ENCODE data around the gene GPT2. TPM values are rescaled to one million over a fixed set of nuclear protein-coding genes. Genes with fewer than 3 reads are reported as not detected.

The GPT2 gene
- total RNA-seq, 1 donor from 2014 or later: 70.2 TPM

DNA sequence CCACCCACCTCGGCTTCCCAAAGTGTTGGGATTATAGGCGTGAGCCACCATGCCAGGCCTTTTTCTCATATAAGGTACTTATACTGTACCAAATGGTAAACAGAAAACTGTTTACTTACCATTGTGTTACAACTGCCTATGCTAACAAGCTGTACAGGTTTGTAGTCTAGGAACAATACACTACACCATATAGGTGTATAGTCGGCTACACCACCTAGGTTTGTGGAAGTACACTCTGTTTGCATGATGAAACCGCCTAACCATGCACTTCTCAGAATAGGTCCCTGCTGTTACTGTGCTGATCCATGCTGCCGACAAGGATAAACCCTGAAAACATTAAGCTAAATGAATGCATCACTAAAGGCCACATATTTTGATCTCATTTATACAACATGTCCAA, 70.4 kb downstream of the GPT2 start:
- no peak overlapping the region for H3K9ac ChIP-seq (ENCODE audit: low read length)

DNA sequence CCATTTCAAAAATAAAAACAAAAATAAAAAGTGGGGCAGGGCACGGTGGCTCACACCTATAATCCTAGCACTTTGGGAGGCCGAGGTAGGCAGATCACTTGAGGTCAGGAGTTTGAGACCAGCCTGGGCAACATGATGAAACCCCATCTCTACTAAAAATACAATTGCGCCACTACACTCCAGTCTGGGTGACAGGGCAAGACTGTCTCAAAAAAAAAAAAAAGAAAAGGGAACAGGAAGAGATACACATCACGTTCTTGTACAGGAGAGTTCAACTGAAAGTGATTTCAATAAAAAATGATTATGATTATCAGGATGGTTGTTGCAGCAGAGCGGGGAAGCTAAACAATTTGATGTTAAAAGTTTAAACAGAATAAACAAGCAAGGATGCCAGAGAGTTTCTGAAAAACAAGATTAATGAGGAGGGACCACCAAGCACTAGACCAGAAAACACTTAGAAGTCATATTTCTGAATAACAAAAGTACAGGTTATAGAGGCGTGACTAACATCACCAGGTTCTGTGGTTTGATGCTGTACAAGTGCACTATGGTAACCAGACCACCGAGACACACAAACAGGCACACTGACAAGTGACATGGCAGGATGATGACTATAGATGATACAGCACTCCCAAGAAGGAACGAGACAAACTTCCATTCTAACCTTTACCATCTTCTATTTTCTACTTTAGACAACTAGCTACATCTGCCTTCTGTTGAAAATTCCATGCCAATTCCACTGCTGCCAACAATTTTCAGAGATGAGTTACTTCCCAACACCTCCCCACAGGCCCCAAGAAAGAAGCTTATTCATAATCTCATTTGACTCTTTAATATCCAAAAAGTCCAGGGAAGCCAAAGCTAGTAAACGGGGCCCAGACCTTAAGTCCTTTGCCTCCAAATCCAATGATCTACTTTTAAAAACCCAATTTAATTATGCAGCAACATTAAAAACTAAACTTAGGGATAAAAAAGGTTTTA, 77.5 kb downstream of the GPT2 start:
- Mint-ChIP-seq H3K36me3 (ENCODE audit: low read depth, unreplicated experiment) (peaks cover 16% of the 10 kb centered on the region), H3K27ac (ENCODE audit: unreplicated experiment) (peak overlapping the region; percentile 29), H3K9me3 (ENCODE audit: unreplicated experiment) (no peaks in the 10 kb centered on the region), H3K4me3 (ENCODE audit: unreplicated experiment) (no peak overlapping the region), H3K4me1 (ENCODE audit: low read depth, unreplicated experiment) (peaks cover 14% of the 10 kb centered on the region), H3K27me3 (ENCODE audit: low read depth, unreplicated experiment) (no peaks in the 10 kb centered on the region)
- FAIRE-seq: no peak
- Histone ChIP-seq H3K79me2 (ENCODE audit: insufficient read depth, low read length) (peaks cover 66% of the 10 kb centered on the region), H2AFZ (ENCODE audit: low read depth, low read length) (no peak overlapping the region), H3K27ac (ENCODE audit: low read depth, low read length) (no peak overlapping the region), H3K4me1 (ENCODE audit: insufficient read depth, low read length) (no peaks in the 10 kb centered on the region), H3K9ac (ENCODE audit: low read length) (no peak overlapping the region), H3K4me2 (ENCODE audit: low read length) (no peak overlapping the region), H3K9me3 (ENCODE audit: insufficient read depth, low read depth, low read length) (no peaks in the 10 kb centered on the region), H3K4me3 (ENCODE audit: insufficient read depth, low read depth, low read length) (no peak overlapping the region), H3K27me3 (ENCODE audit: insufficient read depth, low read length) (no peaks in the 10 kb centered on the region), H3K36me3 (ENCODE audit: insufficient read depth, low read length) (peaks cover 66% of the 10 kb centered on the region), H4K20me1 (ENCODE audit: insufficient read depth, low read length) (peaks cover 60% of the 10 kb centered on the region)
- peak; percentile 16 for DNase-seq (ENCODE audit: low read depth)
- TF ChIP-seq, protein P1, sequence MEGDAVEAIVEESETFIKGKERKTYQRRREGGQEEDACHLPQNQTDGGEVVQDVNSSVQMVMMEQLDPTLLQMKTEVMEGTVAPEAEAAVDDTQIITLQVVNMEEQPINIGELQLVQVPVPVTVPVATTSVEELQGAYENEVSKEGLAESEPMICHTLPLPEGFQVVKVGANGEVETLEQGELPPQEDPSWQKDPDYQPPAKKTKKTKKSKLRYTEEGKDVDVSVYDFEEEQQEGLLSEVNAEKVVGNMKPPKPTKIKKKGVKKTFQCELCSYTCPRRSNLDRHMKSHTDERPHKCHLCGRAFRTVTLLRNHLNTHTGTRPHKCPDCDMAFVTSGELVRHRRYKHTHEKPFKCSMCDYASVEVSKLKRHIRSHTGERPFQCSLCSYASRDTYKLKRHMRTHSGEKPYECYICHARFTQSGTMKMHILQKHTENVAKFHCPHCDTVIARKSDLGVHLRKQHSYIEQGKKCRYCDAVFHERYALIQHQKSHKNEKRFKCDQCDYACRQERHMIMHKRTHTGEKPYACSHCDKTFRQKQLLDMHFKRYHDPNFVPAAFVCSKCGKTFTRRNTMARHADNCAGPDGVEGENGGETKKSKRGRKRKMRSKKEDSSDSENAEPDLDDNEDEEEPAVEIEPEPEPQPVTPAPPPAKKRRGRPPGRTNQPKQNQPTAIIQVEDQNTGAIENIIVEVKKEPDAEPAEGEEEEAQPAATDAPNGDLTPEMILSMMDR (IDR thresholded peaks at IDR 0.05; ENCODE audit: insufficient read depth, low read depth, low read length): no peak
- no peak for TF ChIP-seq EZH2 (IDR thresholded peaks at IDR 0.05; ENCODE audit: insufficient read depth, low read length)

More for the DNA sequence above, 70.4 kb downstream of the GPT2 start:
- H3K4me1 ChIP-seq (ENCODE audit: insufficient read depth, low read length): no peaks in the 10 kb centered on the region
- Mint-ChIP-seq H3K9me3 (ENCODE audit: unreplicated experiment) (no peaks in the 10 kb centered on the region), H3K4me1 (ENCODE audit: low read depth, unreplicated experiment) (no peaks in the 10 kb centered on the region), H3K36me3 (ENCODE audit: low read depth, unreplicated experiment) (peaks cover 10% of the 10 kb centered on the region), H3K27ac (ENCODE audit: unreplicated experiment) (no peak overlapping the region), H3K27me3 (ENCODE audit: low read depth, unreplicated experiment) (no peaks in the 10 kb centered on the region), H3K4me3 (ENCODE audit: unreplicated experiment) (no peak overlapping the region)
- H3K4me3 ChIP-seq (ENCODE audit: insufficient read depth, low read depth, low read length): no peak overlapping the region
- H2AFZ ChIP-seq (ENCODE audit: low read depth, low read length): no peak overlapping the region
- no peak for TF ChIP-seq EZH2 (IDR thresholded peaks at IDR 0.05; ENCODE audit: insufficient read depth, low read length)
- TF ChIP-seq, protein P1 (IDR thresholded peaks at IDR 0.05; ENCODE audit: insufficient read depth, low read depth, low read length): no peak
- no peak overlapping the region for H3K27ac ChIP-seq (ENCODE audit: low read depth, low read length)
- no peak overlapping the region for H3K4me2 ChIP-seq (ENCODE audit: low read length)
- no peaks in the 10 kb centered on the region for H3K9me3 ChIP-seq (ENCODE audit: insufficient read depth, low read depth, low read length)
- DNase-seq (ENCODE audit: low read depth) (no peak), FAIRE-seq (no peak)
- H3K36me3 ChIP-seq (ENCODE audit: insufficient read depth, low read length): peaks cover 39% of the 10 kb centered on the region
- H3K79me2 ChIP-seq (ENCODE audit: insufficient read depth, low read length): peaks cover 5% of the 10 kb centered on the region
- no peaks in the 10 kb centered on the region for H3K27me3 ChIP-seq (ENCODE audit: insufficient read depth, low read length)
- H4K20me1 ChIP-seq (ENCODE audit: insufficient read depth, low read length): peaks cover 12% of the 10 kb centered on the region

DNA sequence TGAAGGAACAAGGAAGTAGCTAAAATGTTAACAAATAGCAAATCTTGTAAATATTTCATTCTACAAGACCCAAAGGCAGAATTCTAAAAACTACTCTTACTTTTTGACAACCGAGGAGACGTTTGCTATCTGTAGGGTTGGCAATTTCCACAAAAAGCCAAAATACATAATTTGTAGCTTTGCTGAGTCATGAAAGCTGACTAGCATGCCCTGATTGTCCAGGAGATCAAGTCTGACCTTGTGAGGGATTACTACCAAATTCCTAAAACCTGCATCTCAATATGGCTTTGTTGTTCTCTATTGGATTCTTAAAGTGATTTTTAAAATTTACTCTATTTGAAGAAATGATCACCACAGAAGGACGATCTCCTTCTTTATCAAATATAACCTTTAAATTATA, 78.5 kb downstream of the GPT2 start:
- H3K9me3 Mint-ChIP-seq (ENCODE audit: unreplicated experiment): no peaks in the 10 kb centered on the region
- peaks cover 67% of the 10 kb centered on the region for H3K36me3 ChIP-seq (ENCODE audit: insufficient read depth, low read length)
- H3K27me3 ChIP-seq (ENCODE audit: insufficient read depth, low read length): no peaks in the 10 kb centered on the region
- FAIRE-seq (no peak), DNase-seq (ENCODE audit: low read depth) (no peak)
- no peak overlapping the region for H3K4me3 ChIP-seq (ENCODE audit: insufficient read depth, low read depth, low read length)
- H3K4me3 Mint-ChIP-seq (ENCODE audit: unreplicated experiment): no peak overlapping the region
- no peaks in the 10 kb centered on the region for H3K4me1 ChIP-seq (ENCODE audit: insufficient read depth, low read length)
- H2AFZ ChIP-seq (ENCODE audit: low read depth, low read length): no peak overlapping the region
- peaks cover 14% of the 10 kb centered on the region for H3K4me1 Mint-ChIP-seq (ENCODE audit: low read depth, unreplicated experiment)
- H3K9me3 ChIP-seq (ENCODE audit: insufficient read depth, low read depth, low read length): no peaks in the 10 kb centered on the region
- peaks cover 18% of the 10 kb centered on the region for H3K36me3 Mint-ChIP-seq (ENCODE audit: low read depth, unreplicated experiment)
- peaks cover 75% of the 10 kb centered on the region for H3K79me2 ChIP-seq (ENCODE audit: insufficient read depth, low read length)
- no peak overlapping the region for H3K27ac ChIP-seq (ENCODE audit: low read depth, low read length)
- TF ChIP-seq, protein P1 (IDR thresholded peaks at IDR 0.05; ENCODE audit: insufficient read depth, low read depth, low read length): no peak
- H3K27ac Mint-ChIP-seq (ENCODE audit: unreplicated experiment): no peak overlapping the region
- peaks cover 68% of the 10 kb centered on the region for H4K20me1 ChIP-seq (ENCODE audit: insufficient read depth, low read length)
- H3K27me3 Mint-ChIP-seq (ENCODE audit: low read depth, unreplicated experiment): no peaks in the 10 kb centered on the region
- H3K4me2 ChIP-seq (ENCODE audit: low read length): no peak overlapping the region
- no peak overlapping the region for H3K9ac ChIP-seq (ENCODE audit: low read length)

Measured in astrocyte (in vitro differentiated cells and primary cell).